Osteocyte (in vitro differentiated cells): ENCODE data around the gene CCDC102B. TPM values are rescaled to one million over a fixed set of nuclear protein-coding genes. Genes with fewer than 3 reads are reported as not detected.

Source experiments
- DNase-seq: peaks from one replicate; pipeline ENCODE4 v3.0.0; 2021; ENCODE audit warnings: mixed read lengths; ENCODE audit not compliant: unreplicated experiment; ENCODE audit errors: extremely low spot score
- H3K27ac Mint-ChIP-seq: one replicate; pipeline ENCODE4 v1.8.0; 2021; ENCODE audit warnings: mild to moderate bottlenecking, mixed read lengths; ENCODE audit not compliant: unreplicated experiment
- H3K27me3 Mint-ChIP-seq: one replicate; pipeline ENCODE4 v1.8.0; 2021; ENCODE audit warnings: mixed read lengths; ENCODE audit not compliant: unreplicated experiment
- H3K36me3 Mint-ChIP-seq: one replicate; pipeline ENCODE4 v1.8.0; 2021; ENCODE audit warnings: mixed read lengths; ENCODE audit not compliant: unreplicated experiment
- H3K4me1 Mint-ChIP-seq: one replicate; pipeline ENCODE4 v1.8.0; 2021; ENCODE audit warnings: mixed read lengths; ENCODE audit not compliant: unreplicated experiment
- H3K4me3 Mint-ChIP-seq: one replicate; pipeline ENCODE4 v1.8.0; 2021; ENCODE audit warnings: mild to moderate bottlenecking, moderate library complexity, mixed read lengths; ENCODE audit not compliant: unreplicated experiment
- H3K9me3 Mint-ChIP-seq: one replicate; pipeline ENCODE4 v1.8.0; 2021; ENCODE audit warnings: mixed read lengths; ENCODE audit not compliant: unreplicated experiment
- CTCF ChIP-seq: fragments of 200-600 bp; sonication (generic); IDR thresholded peaks from 2 replicates; pipeline ENCODE4 v1.5.0; 2021; ENCODE audit warnings: antibody characterized with exemption, mild to moderate bottlenecking, moderate library complexity
- total RNA-seq: library from RNA; stranded (reverse); gene quantifications from 2 replicates; pipeline ENCODE4 v1.2.1, GENCODE V29; 2021

The CCDC102B gene
- total RNA-seq, 1 donor from 2014 or later, result 18.9 TPM

GRCh38 chr18:68928762-68929675 is 131.1 kb downstream of the CCDC102B start:
- Mint-ChIP-seq H3K9me3 (no peaks in the 10 kb centered on the region), H3K27ac (no peak overlapping the region), H3K36me3 (no peaks in the 10 kb centered on the region), H3K4me3 (no peak overlapping the region), H3K4me1 (no peaks in the 10 kb centered on the region), H3K27me3 (peaks cover 16% of the 10 kb centered on the region)
- no peak for TF ChIP-seq CTCF
- DNase-seq, result no peak

DNA sequence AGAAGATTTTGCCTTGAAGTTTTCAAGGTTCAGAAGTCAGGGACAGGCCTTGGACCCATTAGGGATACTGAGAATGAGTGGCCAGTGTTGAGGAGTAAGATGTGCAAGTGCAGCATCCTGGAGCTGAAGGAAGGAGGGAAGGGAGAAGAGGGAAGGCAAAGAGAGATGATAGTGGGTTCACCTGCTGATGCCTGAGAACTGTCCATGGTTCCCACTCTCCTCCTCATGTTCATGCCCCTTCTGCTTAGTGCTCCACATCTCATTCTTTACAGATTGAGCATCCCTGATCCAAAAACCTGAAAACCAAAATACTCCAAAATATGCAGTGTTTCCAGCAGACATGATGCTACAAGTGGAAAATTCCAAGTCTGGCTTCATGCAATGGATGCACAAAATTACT is 137.8 kb downstream of the CCDC102B start:
- no peak for DNase-seq
- H3K36me3 Mint-ChIP-seq, result no peaks in the 10 kb centered on the region
- no peaks in the 10 kb centered on the region for H3K9me3 Mint-ChIP-seq
- no peaks in the 10 kb centered on the region for H3K4me1 Mint-ChIP-seq
- no peak overlapping the region for H3K4me3 Mint-ChIP-seq
- H3K27me3 Mint-ChIP-seq, result peaks cover 4% of the 10 kb centered on the region
- no peak overlapping the region for H3K27ac Mint-ChIP-seq
- TF ChIP-seq CTCF, result no peak

DNA sequence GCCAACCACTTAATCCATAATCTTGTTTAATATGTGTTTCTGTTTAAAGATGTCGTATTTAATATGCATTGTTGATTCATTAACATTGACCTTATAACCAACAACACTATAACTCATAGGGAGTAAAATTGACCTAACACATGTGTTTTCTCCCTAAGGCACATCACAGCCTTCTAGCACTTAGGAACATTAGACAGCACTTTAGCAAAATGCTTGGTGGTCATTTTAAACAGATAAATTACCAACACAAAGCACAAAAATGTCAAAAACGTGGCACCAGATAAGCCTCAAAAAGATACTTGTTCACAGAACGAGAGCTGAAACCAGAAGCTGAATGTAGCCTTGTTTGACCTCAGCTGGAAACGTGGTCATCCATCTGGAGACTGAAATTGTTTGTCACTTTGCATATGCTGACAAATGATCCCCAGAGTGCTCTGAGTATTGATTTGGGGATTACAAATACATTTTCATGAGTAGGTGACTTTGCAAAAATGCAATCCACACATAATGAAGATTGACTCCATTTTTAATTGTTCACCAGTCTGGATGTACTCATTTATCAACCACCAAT is 139.2 kb downstream of the CCDC102B start:
- H3K9me3 Mint-ChIP-seq, result no peaks in the 10 kb centered on the region
- H3K4me1 Mint-ChIP-seq, result no peaks in the 10 kb centered on the region
- TF ChIP-seq CTCF, result no peak
- no peak for DNase-seq
- H3K36me3 Mint-ChIP-seq, result no peaks in the 10 kb centered on the region
- no peak overlapping the region for H3K27ac Mint-ChIP-seq
- H3K27me3 Mint-ChIP-seq, result no peaks in the 10 kb centered on the region
- H3K4me3 Mint-ChIP-seq, result no peak overlapping the region

- H3K4me1 Mint-ChIP-seq, result no peaks in the 10 kb centered on the region
- TF ChIP-seq CTCF, result no peak
- no peaks in the 10 kb centered on the region for H3K27me3 Mint-ChIP-seq
- H3K9me3 Mint-ChIP-seq, result no peaks in the 10 kb centered on the region
- H3K4me3 Mint-ChIP-seq, result no peak overlapping the region
- no peaks in the 10 kb centered on the region for H3K36me3 Mint-ChIP-seq
- no peak for DNase-seq
- no peak overlapping the region for H3K27ac Mint-ChIP-seq
Observed at GRCh38 chr18:68940039-68940438, 142.2 kb downstream of the CCDC102B start.

GRCh38 chr18:68940754-68941153 is 142.9 kb downstream of the CCDC102B start:
- Mint-ChIP-seq H3K9me3 (no peaks in the 10 kb centered on the region), H3K36me3 (no peaks in the 10 kb centered on the region), H3K4me1 (no peaks in the 10 kb centered on the region), H3K4me3 (no peak overlapping the region), H3K27me3 (no peaks in the 10 kb centered on the region), H3K27ac (no peak overlapping the region)
- no peak for TF ChIP-seq CTCF
- no peak for DNase-seq
